Panc1 (cell line): ENCODE data around the gene SPEM1. TPM values are rescaled to one million over a fixed set of nuclear protein-coding genes. Genes with fewer than 3 reads are reported as not detected.
A peak's percentile ranks its signal among the peaks of the same experiment; 100 is the strongest.

Experiments
- ATAC-seq: fragments of 200-7000 bp; cut with Tn5 transposase; 2 replicates; pipeline ENCODE4 v1.9.1; 2020; ENCODE audit warnings: mild to moderate bottlenecking, moderate library complexity
- BruUV-seq: library from RNA; stranded (reverse); fragments of 400-500 nt; replicated peaks from 2 replicates; lab custom pipeline; 2021; lab: Mats Ljungman, UMichigan
- CTCF ChIA-PET: fragments of 300-600 bp; sonication (Branson Sonifier 250); formaldehyde crosslinking; loops from one replicate; lab custom pipeline; 2022; ENCODE audit warnings: antibody characterized with exemption; lab: Charles Lee
- POLR2A ChIA-PET: fragments of 300-600 bp; sonication (Branson Sonifier 250); formaldehyde crosslinking; loops from one replicate; lab custom pipeline; 2022; ENCODE audit warnings: antibody characterized with exemption; lab: Charles Lee
- DNase-seq: peaks from one replicate; pipeline ENCODE4 v3.0.0-alpha.2; 2010; ENCODE audit warnings: low read depth, low spot score
- H3K27ac ChIP-seq: 2 replicates; pipeline ENCODE4 v1.5.1; 2011; ENCODE audit warnings: mild to moderate bottlenecking, low read length, inconsistent platforms
- H3K27me3 ChIP-seq: fragments of 200-500 bp; sonication (Bioruptor generic); 2 replicates; pipeline ENCODE4 v1.6.0; 2014; ENCODE audit warnings: low read length, inconsistent platforms; ENCODE audit not compliant: control insufficient read depth, insufficient read depth
- H3K36me3 ChIP-seq: fragments of 200-500 bp; sonication (Bioruptor generic); 2 replicates; pipeline ENCODE4 v1.5.1; 2014; ENCODE audit warnings: inconsistent platforms, mild to moderate bottlenecking, low read length, moderate library complexity; ENCODE audit not compliant: control insufficient read depth, insufficient read depth
- H3K4me1 ChIP-seq: 2 replicates; pipeline ENCODE4 v1.5.1; 2011; ENCODE audit warnings: inconsistent platforms, mild to moderate bottlenecking, low read length, moderate library complexity; ENCODE audit not compliant: control insufficient read depth, insufficient read depth
- H3K4me3 ChIP-seq, 2 experiments: 2 replicates each; pipeline ENCODE4 v1.5.1; 2011 to 2012; ENCODE audit warnings: low read depth in 2 of 2, low read length in 2 of 2, mild to moderate bottlenecking in 2 of 2, inconsistent platforms in 1 of 2, moderate library complexity in 1 of 2
- H3K9me3 ChIP-seq: fragments of 200-500 bp; sonication (Bioruptor generic); 2 replicates; pipeline ENCODE4 v1.5.1; 2014; ENCODE audit warnings: low read depth, mild to moderate bottlenecking, inconsistent platforms, low read length, moderate library complexity; ENCODE audit not compliant: control insufficient read depth, insufficient read depth
- POLR2AphosphoS5 ChIP-seq: IDR thresholded peaks from 2 replicates; pipeline ENCODE4 v1.6.1; 2012; ENCODE audit warnings: mild to moderate bottlenecking, low read depth, low read length, moderate library complexity
- SIN3A ChIP-seq: IDR thresholded peaks from 2 replicates; pipeline ENCODE4 v1.6.1; 2012; ENCODE audit warnings: low read depth, mild to moderate bottlenecking, low read length, moderate library complexity, borderline replicate concordance; ENCODE audit not compliant: insufficient read depth
- TCF7L2 ChIP-seq: IDR thresholded peaks from 2 replicates; pipeline ENCODE4 v1.6.1; 2011; ENCODE audit warnings: mild to moderate bottlenecking, low read depth, low read length, inconsistent platforms
- in situ Hi-C: cut with HindIII; loops from 2 replicates; pipeline ENCODE4 v1.10.0; 2016; ENCODE audit warnings: low sequenced_read_pairs, low pct_unique_long_range_greater_than_20kb
- intact Hi-C: fragments of 100-400 bp; cut with micrococcal nuclease; formaldehyde crosslinking; loops from one replicate; pipeline ENCODE4 v1.10.0; 2022; ENCODE audit not compliant: unreplicated experiment
- total RNA-seq: library from RNA; stranded (reverse); gene quantifications from one replicate; pipeline ENCODE4 v1.2.1, GENCODE V29; 2021; ENCODE audit not compliant: unreplicated experiment
- TF ChIP-seq, protein P1 (sequence below), 2 experiments: IDR thresholded peaks; 2 replicates each; pipeline ENCODE4 v1.6.1; 2011 to 2012; ENCODE audit warnings: low read depth in 2 of 2, control low read depth in 1 of 2, low read length in 1 of 2, mild to moderate bottlenecking in 1 of 2, moderate library complexity in 1 of 2; ENCODE audit not compliant: insufficient read depth in 1 of 2
- TF ChIP-seq, protein P2 (sequence below): fragments of 450-650 bp; IDR thresholded peaks from 2 replicates; pipeline ENCODE4 v1.5.1; 2017; ENCODE audit warnings: mild to moderate bottlenecking

The SPEM1 gene
- total RNA-seq, 1 experiment from 2014 or later = not detected

GRCh38 chr17:7383371-7383741, 36.8 kb upstream of the SPEM1 start:
- Histone ChIP-seq H3K27me3 (no peaks in the 10 kb centered on the region), H3K9me3 (peaks cover 3% of the 10 kb centered on the region; the same call in 1 of the 2 replicates), H3K27ac (no peak overlapping the region), H3K36me3 (peaks cover 2% of the 10 kb centered on the region; the same call in 1 of the 2 replicates), H3K4me1 (no peaks in the 10 kb centered on the region), H3K4me3 (no peak overlapping the region)
- BruUV-seq = TSS peak; percentile 58
- in situ Hi-C loops (no loop called here), intact Hi-C loops (no loop called here)
- ChIA-PET POLR2A (no interaction called here), CTCF (interaction anchor here (0.6 kb wide), 1 partner anchor 378 kb away, joined by 3 read pairs; no protein-coding TSS in a partner anchor)
- TF ChIP-seq TCF7L2 (no peak), SIN3A (no peak), POLR2AphosphoS5 (no peak)
- TF ChIP-seq, protein P1, sequence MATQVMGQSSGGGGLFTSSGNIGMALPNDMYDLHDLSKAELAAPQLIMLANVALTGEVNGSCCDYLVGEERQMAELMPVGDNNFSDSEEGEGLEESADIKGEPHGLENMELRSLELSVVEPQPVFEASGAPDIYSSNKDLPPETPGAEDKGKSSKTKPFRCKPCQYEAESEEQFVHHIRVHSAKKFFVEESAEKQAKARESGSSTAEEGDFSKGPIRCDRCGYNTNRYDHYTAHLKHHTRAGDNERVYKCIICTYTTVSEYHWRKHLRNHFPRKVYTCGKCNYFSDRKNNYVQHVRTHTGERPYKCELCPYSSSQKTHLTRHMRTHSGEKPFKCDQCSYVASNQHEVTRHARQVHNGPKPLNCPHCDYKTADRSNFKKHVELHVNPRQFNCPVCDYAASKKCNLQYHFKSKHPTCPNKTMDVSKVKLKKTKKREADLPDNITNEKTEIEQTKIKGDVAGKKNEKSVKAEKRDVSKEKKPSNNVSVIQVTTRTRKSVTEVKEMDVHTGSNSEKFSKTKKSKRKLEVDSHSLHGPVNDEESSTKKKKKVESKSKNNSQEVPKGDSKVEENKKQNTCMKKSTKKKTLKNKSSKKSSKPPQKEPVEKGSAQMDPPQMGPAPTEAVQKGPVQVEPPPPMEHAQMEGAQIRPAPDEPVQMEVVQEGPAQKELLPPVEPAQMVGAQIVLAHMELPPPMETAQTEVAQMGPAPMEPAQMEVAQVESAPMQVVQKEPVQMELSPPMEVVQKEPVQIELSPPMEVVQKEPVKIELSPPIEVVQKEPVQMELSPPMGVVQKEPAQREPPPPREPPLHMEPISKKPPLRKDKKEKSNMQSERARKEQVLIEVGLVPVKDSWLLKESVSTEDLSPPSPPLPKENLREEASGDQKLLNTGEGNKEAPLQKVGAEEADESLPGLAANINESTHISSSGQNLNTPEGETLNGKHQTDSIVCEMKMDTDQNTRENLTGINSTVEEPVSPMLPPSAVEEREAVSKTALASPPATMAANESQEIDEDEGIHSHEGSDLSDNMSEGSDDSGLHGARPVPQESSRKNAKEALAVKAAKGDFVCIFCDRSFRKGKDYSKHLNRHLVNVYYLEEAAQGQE (IDR thresholded peaks at IDR 0.05; ENCODE audit: insufficient read depth in 1 of 2, low read depth in 2 of 2, low read length in 1 of 2) = no peak
- TF ChIP-seq, protein P2, sequence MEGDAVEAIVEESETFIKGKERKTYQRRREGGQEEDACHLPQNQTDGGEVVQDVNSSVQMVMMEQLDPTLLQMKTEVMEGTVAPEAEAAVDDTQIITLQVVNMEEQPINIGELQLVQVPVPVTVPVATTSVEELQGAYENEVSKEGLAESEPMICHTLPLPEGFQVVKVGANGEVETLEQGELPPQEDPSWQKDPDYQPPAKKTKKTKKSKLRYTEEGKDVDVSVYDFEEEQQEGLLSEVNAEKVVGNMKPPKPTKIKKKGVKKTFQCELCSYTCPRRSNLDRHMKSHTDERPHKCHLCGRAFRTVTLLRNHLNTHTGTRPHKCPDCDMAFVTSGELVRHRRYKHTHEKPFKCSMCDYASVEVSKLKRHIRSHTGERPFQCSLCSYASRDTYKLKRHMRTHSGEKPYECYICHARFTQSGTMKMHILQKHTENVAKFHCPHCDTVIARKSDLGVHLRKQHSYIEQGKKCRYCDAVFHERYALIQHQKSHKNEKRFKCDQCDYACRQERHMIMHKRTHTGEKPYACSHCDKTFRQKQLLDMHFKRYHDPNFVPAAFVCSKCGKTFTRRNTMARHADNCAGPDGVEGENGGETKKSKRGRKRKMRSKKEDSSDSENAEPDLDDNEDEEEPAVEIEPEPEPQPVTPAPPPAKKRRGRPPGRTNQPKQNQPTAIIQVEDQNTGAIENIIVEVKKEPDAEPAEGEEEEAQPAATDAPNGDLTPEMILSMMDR = no peak
- no peak for ATAC-seq
- no peak for DNase-seq

- H3K27me3 ChIP-seq = no peaks in the 10 kb centered on the region
- no peak for ATAC-seq
- DNase-seq = no peak
- intact Hi-C loops = no loop called here
- in situ Hi-C loops = no loop called here
- ChIA-PET CTCF (interaction anchor here (0.6 kb wide), 1 partner anchor 378 kb away, joined by 3 read pairs; no protein-coding TSS in a partner anchor), POLR2A (interaction anchor here (0.6 kb wide), 1 partner anchor 100 kb away, joined by 9 read pairs; the partner anchor contains the start of gene POLR2A)
- peaks cover 2% of the 10 kb centered on the region; the same call in 1 of the 2 replicates for H3K36me3 ChIP-seq
- no peak overlapping the region for H3K4me3 ChIP-seq
- H3K9me3 ChIP-seq = peaks cover 3% of the 10 kb centered on the region; the same call in 1 of the 2 replicates
- no peak overlapping the region for H3K27ac ChIP-seq
- TF ChIP-seq, protein P2 = no peak
- TF ChIP-seq SIN3A = no peak
- BruUV-seq = no TSS peak
- H3K4me1 ChIP-seq = no peaks in the 10 kb centered on the region
Measured at GRCh38 chr17:7383742-7384488, 36.2 kb upstream of the SPEM1 start.
